T-helper 1 cell treated with Interleukin-12 subunit alpha and Interleukin-12 subunit beta and Interleukin-4 antibody, amounts not matched to agents 30 ng/mL and 1 ng/mL, for 36 hours (primary cell): Measurements from ENCODE around the gene NAV2. TPM values are rescaled to one million over a fixed set of nuclear protein-coding genes. Genes with fewer than 3 reads are reported as not detected.

Experiments
- intact Hi-C: fragments of 100-400 bp; cut with micrococcal nuclease; formaldehyde crosslinking; loops from one replicate; pipeline ENCODE4 v1.15.1; 2024
- total RNA-seq: library from RNA; stranded (reverse); gene quantifications from 2 replicates; pipeline ENCODE4 v1.2.3, GENCODE V29; 2022

Gene NAV2
- total RNA-seq, 1 donor from 2014 or later = 0.29 TPM

GRCh38 chr11:20127671-20128527 lies 415.3 kb downstream of the NAV2 start:
- intact Hi-C loops = loop anchor here (1.0 to 5.0 kb wide), 5 partner anchors 227 to 1384 kb away; no protein-coding TSS in a partner anchor

DNA sequence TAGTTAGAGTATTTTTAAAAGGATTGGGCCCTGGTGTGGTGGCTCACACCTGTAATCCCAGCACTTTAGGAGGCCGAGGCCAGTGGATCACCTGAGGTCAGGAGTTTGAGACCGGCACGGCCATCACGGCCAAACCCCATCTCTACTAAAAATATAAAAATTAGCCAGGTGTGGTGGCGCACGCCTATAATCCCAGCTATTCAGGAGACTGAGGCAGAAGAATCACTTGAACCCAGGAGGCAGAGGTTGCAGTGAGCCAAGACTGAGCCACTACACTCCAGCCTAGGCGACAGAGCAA lies 415.8 kb downstream of the NAV2 start:
- intact Hi-C loops = loop anchor here (1.0 to 5.0 kb wide), 5 partner anchors 227 to 1384 kb away; no protein-coding TSS in a partner anchor

GRCh38 chr11:20129665-20130064 lies 417.0 kb downstream of the NAV2 start:
- intact Hi-C loops = loop anchor here (5.0 kb wide), 1 partner anchor 1383 kb away; no protein-coding TSS in a partner anchor

DNA sequence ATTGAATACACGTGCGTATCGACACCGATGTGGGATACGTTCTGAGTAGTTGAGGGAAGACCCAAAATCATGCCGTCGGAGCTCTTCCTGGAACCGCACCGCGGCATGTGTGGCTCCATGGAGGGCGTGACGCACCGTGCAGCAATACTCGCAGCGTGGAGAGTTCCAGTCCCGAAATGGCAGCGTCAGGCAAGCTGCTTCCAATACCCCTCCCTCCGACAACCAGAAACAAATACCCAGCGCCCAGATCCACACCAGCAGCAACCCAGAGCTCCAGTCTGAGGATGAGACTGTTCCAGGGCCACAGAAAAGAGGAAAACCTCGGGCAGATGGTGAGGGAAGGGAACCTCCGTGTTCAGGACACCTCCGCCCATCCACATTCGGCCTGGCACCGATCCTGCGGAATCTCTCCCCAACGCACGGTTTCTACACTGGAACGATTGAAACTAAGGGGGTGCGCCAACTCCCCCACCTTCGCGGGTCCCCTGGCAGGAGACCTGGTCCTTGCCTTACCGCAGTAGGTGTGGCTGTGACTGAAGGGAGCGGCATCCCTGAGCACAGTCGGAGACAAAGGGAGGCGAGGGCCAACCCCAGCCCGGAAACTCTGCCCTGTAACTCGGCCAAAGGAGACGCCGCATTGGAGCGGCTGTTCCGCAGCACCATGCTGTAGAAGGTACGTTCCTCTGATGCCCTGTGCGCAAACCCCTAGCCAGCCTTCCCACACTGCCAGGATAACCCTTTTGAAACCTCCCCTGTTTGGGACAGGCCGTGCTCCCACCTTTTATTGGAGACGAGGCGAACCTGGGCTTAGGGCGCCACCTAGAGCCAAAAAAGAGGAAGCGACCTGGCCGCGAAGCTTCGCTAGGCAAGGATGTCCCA lies 419.4 kb downstream of the NAV2 start:
- intact Hi-C loops = loop anchor here (1.0 kb wide), 3 partner anchors 181 to 223 kb away; no protein-coding TSS in a partner anchor

- intact Hi-C loops = loop anchor here (1.0 kb wide), 3 partner anchors 181 to 223 kb away; no protein-coding TSS in a partner anchor
Observed at GRCh38 chr11:20132667-20133039, 420.0 kb downstream of the NAV2 start.

- intact Hi-C loops = no loop called here
Observed at GRCh38 chr11:20134991-20135736, 422.5 kb downstream of the NAV2 start.

DNA sequence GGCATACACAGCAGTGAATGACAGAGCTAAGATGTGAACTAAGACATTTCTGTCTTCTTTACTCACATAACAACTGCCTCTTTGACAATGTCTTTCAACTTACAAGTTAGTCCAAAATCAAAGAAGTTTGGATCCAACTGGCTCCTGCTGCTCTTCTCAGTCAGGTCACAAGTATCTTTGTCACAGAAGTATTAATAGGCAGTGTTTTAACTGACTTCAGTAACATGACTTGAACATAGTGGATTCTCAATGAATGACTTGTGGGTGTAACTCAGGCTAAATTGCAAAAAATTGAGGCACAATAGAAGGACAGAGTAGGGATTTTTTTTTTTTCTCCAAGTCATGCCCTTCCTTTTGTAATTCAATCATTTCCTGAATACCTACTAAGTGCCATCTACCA lies 425.0 kb downstream of the NAV2 start:
- intact Hi-C loops = no loop called here

DNA sequence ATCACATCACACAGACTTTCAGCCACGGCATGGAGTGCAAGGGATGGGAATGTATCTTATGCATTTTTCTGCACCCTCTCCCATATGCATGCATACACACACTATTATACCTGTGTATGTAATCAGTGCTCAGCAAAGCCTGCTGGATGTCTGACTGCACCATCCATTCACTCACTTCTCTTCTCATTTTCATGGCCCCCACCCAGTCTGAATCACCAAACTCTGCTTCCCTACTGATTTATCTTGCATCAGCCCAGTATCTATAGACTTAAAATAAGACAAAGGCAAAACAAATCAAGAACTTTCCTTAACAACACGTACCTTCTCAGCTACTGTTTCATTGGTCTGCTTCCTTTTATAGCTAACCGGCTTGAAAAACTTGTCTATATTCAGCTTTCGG lies 426.1 kb downstream of the NAV2 start:
- intact Hi-C loops = no loop called here

DNA sequence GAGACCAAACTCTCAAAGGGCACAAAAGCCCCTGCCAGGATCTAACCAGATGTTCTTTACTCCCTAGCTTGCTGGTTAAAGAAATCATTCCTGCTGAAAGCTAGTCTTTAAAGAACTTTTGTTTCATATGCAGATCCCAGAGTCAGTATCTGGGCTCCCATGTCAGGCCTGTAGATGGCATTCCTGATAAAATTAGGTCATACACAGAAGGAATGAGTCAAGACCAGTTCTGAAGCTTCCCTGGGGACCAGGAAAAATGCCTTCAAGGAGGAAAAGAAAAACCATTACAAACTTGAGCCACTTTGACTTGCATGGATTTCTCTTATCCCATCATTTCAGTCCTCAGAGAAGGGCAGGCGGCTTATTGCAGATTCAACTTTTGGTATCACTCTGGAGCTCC lies 441.7 kb downstream of the NAV2 start:
- intact Hi-C loops = no loop called here

DNA sequence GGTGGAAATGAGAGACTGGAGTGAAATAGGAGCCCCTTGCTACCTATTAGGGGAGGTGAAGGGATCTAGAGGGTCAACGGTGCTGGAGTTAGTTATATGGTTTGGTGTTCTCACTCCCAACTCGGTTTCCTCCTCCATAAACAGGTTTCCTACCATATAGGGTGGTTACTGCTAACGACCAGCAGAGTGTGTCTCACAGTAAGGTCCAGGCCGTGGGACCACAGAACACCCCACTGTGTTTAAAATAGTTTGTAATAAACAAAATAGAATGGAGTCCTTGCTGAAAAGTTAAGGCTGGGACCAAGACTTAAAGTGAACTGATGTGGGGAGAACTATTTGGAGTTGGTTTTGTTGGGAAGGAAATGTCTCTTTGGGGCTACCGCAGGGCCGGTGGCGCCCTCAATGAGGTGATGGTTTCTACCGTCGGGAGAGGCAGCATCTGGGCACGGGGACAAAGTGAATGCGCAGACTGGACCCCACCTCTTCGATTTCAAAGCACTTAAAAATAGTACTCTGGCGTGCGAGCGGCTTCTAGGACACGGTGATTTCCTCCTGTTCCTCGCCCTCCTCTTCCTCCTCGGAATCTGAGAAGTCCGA lies 443.1 kb downstream of the NAV2 start:
- intact Hi-C loops = loop anchor here (5.0 kb wide), 1 partner anchor 517 kb away; no protein-coding TSS in a partner anchor

DNA sequence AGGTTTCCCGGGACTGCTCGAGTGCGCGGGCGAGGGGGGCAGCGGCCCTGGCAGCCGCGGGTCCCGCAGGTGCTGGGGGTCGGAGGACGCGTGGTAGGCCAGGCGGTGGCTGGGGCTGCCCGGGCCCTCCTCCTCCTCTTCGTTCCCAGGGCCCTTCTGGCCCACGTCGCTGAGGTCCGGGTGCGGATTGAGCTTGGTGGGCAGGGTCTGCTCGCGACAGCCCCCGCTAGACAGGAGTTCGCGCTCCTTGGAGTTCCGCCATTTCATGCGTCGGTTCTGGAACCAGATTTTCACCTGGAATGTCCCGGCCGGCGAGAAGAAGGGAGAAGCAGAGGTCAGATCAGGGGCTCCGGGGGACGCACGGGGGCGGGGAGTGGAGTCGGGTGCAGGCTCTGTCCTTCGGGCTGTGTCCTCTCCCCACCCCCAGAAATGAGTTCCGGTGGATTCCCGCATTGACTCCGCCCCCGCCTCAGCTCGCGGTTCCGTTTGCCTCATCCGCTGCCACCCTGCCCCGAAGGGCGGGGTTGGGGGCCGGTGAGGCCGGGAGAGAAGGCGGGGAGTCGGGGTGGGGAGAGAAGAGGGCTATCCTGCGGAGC lies 443.7 kb downstream of the NAV2 start:
- intact Hi-C loops = loop anchor here (5.0 kb wide), 1 partner anchor 516 kb away; no protein-coding TSS in a partner anchor

GRCh38 chr11:20156876-20157613 lies 444.4 kb downstream of the NAV2 start:
- intact Hi-C loops = loop anchor here (5.0 kb wide), 1 partner anchor 515 kb away; no protein-coding TSS in a partner anchor

GRCh38 chr11:20157728-20158127 lies 445.1 kb downstream of the NAV2 start:
- intact Hi-C loops = loop anchor here (2.0 to 5.0 kb wide), 2 partner anchors 441 to 515 kb away; partner anchors contain the start of gene SLC6A5

GRCh38 chr11:20158597-20159257 lies 446.1 kb downstream of the NAV2 start:
- intact Hi-C loops = loop anchor here (2.0 to 5.0 kb wide), 2 partner anchors 440 to 514 kb away; partner anchors contain the start of gene SLC6A5

DNA sequence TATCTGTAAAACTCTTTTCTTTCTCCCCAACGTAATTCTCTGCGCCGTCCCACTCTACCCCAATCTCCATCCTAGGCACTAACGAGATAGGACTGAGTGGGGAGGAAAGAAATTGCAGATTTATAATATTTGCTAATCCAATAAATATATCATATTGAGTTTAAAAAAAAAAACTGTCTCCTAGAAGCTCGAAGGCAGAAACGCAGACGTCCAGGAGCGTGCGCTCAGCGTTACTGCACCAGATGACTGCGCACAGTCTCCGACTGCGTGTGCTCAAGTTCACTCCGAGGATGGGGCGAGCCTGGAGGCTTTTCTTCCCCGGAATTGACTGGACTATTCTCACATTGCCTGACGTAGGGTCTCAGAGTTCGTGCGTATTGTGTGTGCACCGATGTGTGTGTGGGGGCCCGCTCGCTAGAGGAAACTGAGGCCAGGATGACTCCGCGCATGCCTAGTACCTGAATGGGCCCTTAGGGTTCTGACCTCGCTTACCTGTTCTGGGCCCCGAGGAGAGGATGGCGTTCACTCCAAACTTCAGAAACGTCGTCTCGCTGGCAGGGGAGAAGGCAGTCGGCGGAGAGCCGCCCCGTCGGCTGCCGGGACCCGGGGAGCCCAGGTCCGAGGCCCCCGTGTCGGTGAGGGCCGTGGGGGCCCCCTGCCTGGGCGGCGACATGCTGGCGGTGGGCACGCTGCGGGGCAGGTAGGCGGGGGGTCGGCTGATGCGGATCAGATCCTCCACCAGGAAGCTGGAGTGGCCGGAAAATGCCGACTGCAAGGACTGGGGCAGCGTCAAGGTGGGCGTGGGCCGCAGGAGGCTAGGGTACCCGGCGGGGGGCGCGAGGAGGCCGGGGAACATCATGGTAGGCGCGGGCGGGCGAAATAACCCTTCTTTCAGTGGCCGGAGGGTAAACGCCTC lies 447.1 kb downstream of the NAV2 start:
- intact Hi-C loops = loop anchor here (2.0 to 5.0 kb wide), 2 partner anchors 439 to 513 kb away; partner anchors contain the start of gene SLC6A5

DNA sequence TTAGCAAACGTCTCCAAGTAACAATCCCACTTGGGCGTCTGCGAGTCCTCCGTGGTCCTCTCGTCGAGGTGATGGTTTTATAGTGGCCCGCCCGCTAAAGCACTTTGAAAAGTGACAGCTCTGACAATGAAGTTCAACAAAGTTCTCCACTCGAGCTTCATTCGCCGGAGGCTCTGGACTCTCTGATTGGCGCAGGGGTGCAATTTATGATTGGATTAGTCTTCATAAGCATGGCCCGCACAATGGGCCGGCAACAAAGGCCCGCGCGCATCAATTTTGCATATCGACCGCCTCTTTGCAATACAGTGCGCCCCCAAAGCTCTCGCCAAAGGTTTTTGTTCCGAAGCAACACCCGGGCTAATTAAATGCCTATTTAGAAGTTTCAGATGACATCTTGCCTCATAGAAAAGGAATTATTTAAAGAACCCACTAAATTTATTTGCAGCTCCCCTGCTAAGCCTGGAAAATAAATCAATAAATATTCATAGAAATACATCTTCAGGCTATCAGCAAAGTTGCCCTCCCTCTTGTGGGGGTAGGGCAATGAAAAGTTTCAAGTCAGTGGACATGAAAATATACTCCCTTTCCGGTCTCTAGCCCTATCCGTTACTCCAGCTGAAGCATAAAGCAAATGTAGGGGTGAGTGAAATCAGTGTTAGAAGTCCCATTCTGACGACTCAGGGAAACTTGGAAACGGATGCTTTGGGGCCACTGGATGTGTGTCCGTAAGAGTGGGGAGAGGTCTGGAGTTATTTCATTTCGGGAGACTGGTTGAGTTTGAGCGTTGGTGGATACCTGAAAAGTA lies 448.0 kb downstream of the NAV2 start, which contains the start of gene DBX1:
Gene DBX1 (minus strand): TSS at position 51 of the 805 bp plus-strand sequence. CDS start 151 bp downstream, outside the sequence.
- intact Hi-C loops = no loop called here
